Spleen (tissue), 7 donors: Measurements from ENCODE around the gene TUBB8.
"Not testable (repeated sequence)": the region's sequence is repeated elsewhere in the genome, so short reads cannot be mapped to it uniquely, and the experiment has no call there.

Experiments
- CTCF ChIP-seq, 11 experiments: fragments of 200-600 bp in 7 of 11; fragments of 450-650 bp in 4 of 11; sonication (generic) in 4 of 11; IDR thresholded peaks in 8 of 11; conservative IDR thresholded peaks in 3 of 11; 1 replicate in 7 of 11; 2 replicates in 4 of 11; pipeline versions ENCODE4 v1.4.0 to v1.8.0; 2016 to 2021; ENCODE audit warnings: antibody characterized with exemption in 11 of 11, inconsistent platforms in 4 of 11, mild to moderate bottlenecking in 1 of 11
- POLR2A ChIP-seq, 3 donors: fragments of 450-650 bp; IDR thresholded peaks; one replicate each; pipeline ENCODE4 v1.5.1; 2017; ENCODE audit warnings: antibody characterized with exemption in 3 of 3, mild to moderate bottlenecking in 1 of 3
- POLR2AphosphoS5 ChIP-seq, 3 donors: sonication (generic); formaldehyde crosslinking; IDR thresholded peaks; one replicate each; pipeline ENCODE4 v1.5.1; 2017; ENCODE audit warnings: antibody characterized with exemption in 3 of 3
- donor health status: DM: no; HTN: no; CAD: no; lungs with moderate emphysema.
- donor health status: DM: no; HTN: no; CAD: no.
- donor health status: DM: no; HTN: no; CAD: no.

DNA sequence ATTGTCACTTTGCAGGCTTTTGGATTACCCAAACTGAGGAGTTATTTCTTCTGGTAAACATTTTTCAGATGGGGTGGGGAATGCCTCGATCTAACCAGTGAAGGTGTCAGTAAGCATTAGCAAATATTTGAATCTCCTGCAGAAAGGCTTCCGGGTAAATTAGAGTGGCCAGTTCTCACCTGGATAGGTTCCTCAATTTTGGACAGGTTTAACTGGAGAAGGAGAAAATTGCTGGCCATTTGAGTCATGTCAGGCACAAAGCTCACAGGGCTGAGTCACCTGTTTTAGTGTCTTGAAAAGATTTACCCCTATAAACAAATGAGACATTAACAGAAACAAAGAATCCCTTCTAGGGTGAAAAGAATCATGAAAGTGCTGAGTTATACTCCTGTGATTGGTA, 830 bp upstream of the TUBB8 start:
- TF ChIP-seq CTCF (IDR thresholded peaks at IDR 0.05 in 8 of 11, conservative IDR thresholded peaks at IDR 0.05 in 3 of 11); POLR2AphosphoS5 (IDR thresholded peaks at IDR 0.05); POLR2A (IDR thresholded peaks at IDR 0.05): not testable (repeated sequence)
